GM21528 (cell line): ENCODE results near the gene SPIN3.
"Not testable (repeated sequence)": the region's sequence is repeated elsewhere in the genome, so short reads cannot be mapped to it uniquely, and the experiment has no call there.

ENCODE experiments used
- ATAC-seq: cut with Tn5 transposase; IDR thresholded peaks from one replicate; pipeline ENCODE4 v1.9.1; 2021; ENCODE audit warnings: mild to moderate bottlenecking, moderate library complexity; ENCODE audit not compliant: unreplicated experiment, low FRiP score

The SPIN3 gene

DNA sequence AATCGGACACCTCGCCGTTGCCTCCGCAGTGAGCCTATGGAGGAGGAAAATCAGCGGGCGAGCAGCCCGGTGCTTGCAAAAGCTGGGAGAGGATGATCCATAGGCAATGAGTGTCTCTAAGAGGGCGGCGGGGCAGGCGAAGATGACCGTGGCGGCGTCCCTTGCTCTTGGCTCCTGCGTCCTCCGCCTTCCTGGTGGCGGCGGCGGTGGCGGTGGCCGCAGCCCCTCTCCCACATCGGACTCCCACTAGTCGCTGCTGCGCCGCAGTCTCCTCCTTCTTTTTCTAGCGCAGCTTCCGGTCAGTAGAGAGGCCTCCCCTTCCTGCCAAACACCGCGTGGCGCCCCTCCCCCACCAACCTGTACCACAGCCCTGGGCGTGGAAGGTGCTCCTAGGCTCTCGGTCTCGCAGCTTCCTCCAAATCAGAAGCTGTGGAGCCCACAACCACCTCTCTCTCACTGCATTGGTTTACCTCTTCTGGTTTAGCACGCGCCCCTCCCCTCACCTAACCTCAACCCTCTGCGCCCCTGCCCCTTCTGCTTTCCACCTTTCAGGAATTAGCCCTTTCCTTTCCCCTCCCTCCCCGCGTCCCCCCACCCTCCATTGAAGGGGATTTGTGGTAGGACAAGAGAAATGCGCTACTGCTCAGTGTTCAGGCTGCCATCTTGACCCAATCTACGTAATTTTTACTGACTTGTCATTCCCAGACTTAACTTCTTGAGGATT, at the start of gene SPIN3:
Gene SPIN3, minus strand, starts transcription at position 271 of the 724 bp plus-strand sequence. CDS start 594 bp downstream, outside the sequence.
- peak; percentile 98 for ATAC-seq

GRCh38 chrX:57044245-57044644, 48.9 kb upstream of the SPIN3 start:
- no peak for ATAC-seq

DNA sequence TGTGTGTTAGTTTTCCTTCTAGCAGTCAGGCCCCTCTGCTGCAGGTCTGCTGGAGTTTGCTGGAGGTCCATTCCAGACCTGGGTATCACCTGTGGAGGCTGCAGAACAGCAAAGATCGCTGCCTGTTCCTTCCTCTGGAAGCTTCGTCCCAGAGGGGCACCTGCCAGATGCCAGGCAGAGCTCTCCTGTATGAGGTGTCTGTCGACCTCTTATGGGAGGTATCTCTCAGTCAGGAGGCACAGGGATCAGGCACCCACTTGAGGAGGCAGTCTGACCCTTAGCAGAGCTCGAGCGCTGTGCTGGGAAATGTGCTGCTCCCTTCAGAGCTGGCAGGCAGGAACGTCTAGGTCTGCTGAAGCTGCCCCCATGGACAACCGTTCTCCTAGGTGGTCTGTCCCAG, 41.9 kb upstream of the SPIN3 start:
- not testable (repeated sequence) for ATAC-seq

DNA sequence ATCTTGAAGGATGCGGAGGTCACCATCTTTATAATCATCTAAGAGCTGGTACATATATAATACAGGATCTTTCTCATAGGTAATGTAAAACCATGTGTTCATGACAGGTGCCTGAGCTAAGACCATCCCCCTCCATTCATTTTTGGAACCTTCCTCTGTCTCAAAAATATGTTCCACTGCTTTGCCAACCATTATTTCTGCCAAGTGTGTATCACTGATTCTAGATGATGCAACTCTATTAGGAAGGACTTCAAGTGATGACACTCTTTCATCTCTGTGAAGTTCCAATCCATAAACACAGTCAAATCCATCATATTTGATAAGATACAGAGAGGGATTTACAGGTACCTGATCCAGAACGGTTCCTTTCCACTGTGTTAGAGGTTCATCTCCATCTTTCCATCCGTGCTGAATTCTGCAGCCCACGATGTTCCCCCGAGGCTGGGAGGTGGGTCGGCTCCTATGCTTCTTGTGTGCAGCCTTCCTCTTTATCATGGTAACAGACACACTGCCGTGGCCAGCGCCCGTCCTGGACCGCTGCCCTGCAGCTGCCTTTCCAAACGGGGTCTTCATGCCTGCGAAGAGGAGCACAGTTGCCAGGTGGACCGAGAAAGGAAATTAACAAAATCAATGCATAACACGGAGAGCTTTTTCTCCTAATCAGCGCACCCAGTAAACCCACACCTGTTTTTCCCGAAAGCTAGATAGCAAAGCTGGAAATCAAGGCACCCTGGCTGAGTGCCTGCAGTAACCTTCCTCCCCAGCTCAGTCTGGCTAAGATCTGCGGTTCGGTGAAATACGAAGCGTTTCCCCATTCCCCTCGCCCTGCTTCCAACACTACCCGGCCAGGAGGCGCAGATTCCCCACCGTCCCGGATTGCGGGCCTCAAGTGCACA, 718 bp downstream of the SPIN3 start:
- no peak for ATAC-seq

- ATAC-seq = no peak
Measured at GRCh38 chrX:56987741-56988140, 7.6 kb downstream of the SPIN3 start.

DNA sequence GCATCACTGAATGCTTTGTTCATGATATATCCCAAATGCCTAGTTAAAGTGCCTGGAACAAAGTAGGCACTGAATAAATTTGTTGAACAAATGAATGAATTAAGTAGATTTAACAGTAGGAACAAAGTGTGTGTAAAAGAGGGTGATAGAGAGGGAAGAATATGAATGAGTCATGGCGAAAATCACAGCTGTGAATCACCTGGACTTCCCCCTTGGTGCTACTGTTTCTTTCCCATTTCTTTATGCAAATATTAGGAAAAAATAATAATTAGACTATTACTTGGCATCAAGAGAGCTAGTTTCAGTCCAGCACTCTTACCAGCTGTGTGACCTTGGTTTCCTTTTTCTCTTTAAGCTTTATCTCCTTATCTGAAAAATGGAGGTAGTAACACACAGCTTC, 9.2 kb downstream of the SPIN3 start:
- ATAC-seq = no peak

GRCh38 chrX:56978172-56978571, 17.2 kb downstream of the SPIN3 start:
- ATAC-seq = peak; percentile 89

- ATAC-seq = no peak
Measured at GRCh38 chrX:56975611-56976010, 19.7 kb downstream of the SPIN3 start.

GRCh38 chrX:56974408-56974807, 20.9 kb downstream of the SPIN3 start:
- ATAC-seq = no peak

DNA sequence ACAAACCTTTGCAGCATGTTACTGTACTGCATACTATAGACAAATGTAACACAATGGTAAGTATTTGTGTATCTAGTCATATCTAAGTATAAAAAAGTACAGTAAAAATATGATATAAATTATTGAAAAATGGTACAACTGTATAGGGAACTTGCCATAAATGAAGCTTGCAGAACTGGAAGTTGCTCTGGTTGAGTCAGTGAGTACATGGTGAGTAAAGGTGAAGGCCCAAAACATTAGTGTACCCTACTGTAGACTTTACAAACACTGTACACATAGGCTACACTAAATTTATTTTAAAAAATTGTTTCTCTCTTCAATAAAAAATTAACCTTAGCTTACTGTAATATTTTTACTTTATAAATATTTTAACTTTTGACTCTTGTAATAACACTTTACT, 25.8 kb downstream of the SPIN3 start:
- ATAC-seq = no peak

GRCh38 chrX:56968980-56969379, 26.4 kb downstream of the SPIN3 start:
- no peak for ATAC-seq

- ATAC-seq = no peak
Measured at GRCh38 chrX:56963377-56963776, 32.0 kb downstream of the SPIN3 start.

GRCh38 chrX:56947699-56948098, 47.6 kb downstream of the SPIN3 start:
- no peak for ATAC-seq

- ATAC-seq = not testable (repeated sequence)
Measured at GRCh38 chrX:56946201-56946600, 49.1 kb downstream of the SPIN3 start.

DNA sequence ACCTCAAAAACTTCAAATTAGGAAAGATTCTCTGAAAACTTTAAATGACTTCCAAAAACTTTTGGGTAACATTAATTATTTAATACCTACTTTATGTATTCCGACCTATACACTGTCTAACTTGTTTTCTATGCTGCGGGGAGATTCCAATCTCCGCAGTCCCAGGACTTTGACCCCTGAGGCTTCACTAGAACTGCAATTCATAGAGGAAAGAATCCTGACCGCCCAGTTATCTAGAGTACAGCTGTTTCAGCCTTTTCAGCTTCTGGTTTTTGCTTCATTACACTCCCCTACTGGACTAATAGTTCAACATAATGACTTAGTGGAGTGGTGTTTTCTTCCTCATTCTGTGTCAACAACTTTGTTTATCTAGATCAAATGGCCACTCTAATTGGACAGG, 50.1 kb downstream of the SPIN3 start:
- not testable (repeated sequence) for ATAC-seq

GRCh38 chrX:56943264-56943663, 52.1 kb downstream of the SPIN3 start:
- ATAC-seq = no peak
